GM12891 (cell line): ENCODE measurements around the gene NLRP1.

ENCODE experiments used
- PAX5 ChIP-seq: IDR thresholded peaks from 2 replicates; pipeline ENCODE4 v1.6.1; 2011; ENCODE audit warnings: low read length, moderate library complexity, mild to moderate bottlenecking; ENCODE audit not compliant: insufficient read depth, severe bottlenecking
- POLR2A ChIP-seq: IDR thresholded peaks from 2 replicates; pipeline ENCODE4 v1.6.1; 2011; ENCODE audit warnings: low read depth, low read length, control low read depth
- POLR2AphosphoS5 ChIP-seq: IDR thresholded peaks from 2 replicates; pipeline ENCODE4 v1.6.1; 2011; ENCODE audit warnings: low read depth, low read length, control low read depth
- SPI1 ChIP-seq: IDR thresholded peaks from 2 replicates; pipeline ENCODE4 v1.6.1; 2011; ENCODE audit warnings: low read depth, low read length, control low read depth
- TAF1 ChIP-seq: IDR thresholded peaks from 2 replicates; pipeline ENCODE4 v1.6.1; 2011; ENCODE audit warnings: low read depth, low read length, control low read depth

GRCh38 chr17:5585836-5586521, 1.7 kb upstream of the NLRP1 start:
- TF ChIP-seq POLR2A (no peak), POLR2AphosphoS5 (no peak), TAF1 (no peak), PAX5 (no peak), SPI1 (no peak)
